T-helper 17 cell (primary cell): Measurements from ENCODE around the gene FOXM1. TPM values are rescaled to one million over a fixed set of nuclear protein-coding genes. Genes with fewer than 3 reads are reported as not detected.
"Not testable (repeated sequence)": the region's sequence is repeated elsewhere in the genome, so short reads cannot be mapped to it uniquely, and the experiment has no call there.

Experiments
- ATAC-seq: fragments of 150-1000 bp; cut with Tn5 transposase; 2 replicates; pipeline ENCODE4 v1.10.0; 2021; ENCODE audit warnings: mild to moderate bottlenecking, moderate library complexity
- DNase-seq, 3 donors: peaks; one replicate each; pipeline versions ENCODE4 v3.0.0 to v3.0.0-alpha.2; 2020 to 2021
- H3K9me3 ChIP-seq: one replicate; pipeline ENCODE4 v1.7.0; 2013; ENCODE audit warnings: low read length, mild to moderate bottlenecking; ENCODE audit not compliant: control insufficient read depth, poor library complexity, severe bottlenecking
- H3K27ac Mint-ChIP-seq: one replicate; pipeline ENCODE4 v1.8.0; 2022; ENCODE audit warnings: mild to moderate bottlenecking, moderate library complexity, mixed read lengths
- H3K27me3 Mint-ChIP-seq: one replicate; pipeline ENCODE4 v1.8.0; 2022; ENCODE audit warnings: mixed read lengths
- H3K36me3 Mint-ChIP-seq: one replicate; pipeline ENCODE4 v1.8.0; 2022; ENCODE audit warnings: low read depth, mixed read lengths
- H3K4me1 Mint-ChIP-seq: one replicate; pipeline ENCODE4 v1.8.0; 2022; ENCODE audit warnings: mild to moderate bottlenecking, mixed read lengths
- H3K4me3 Mint-ChIP-seq: one replicate; pipeline ENCODE4 v1.8.0; 2022; ENCODE audit warnings: mild to moderate bottlenecking, moderate library complexity, mixed read lengths
- total RNA-seq, 4 donors: library from RNA in 2 of 4; stranded (reverse) in 2 of 4; gene quantifications; one replicate each; pipeline ENCODE4 v1.2.3 and lab custom pipeline; 2022 to 2026

Gene FOXM1
- total RNA-seq, 2 donors from 2014 or later: 1.0 to 1.6 TPM

DNA sequence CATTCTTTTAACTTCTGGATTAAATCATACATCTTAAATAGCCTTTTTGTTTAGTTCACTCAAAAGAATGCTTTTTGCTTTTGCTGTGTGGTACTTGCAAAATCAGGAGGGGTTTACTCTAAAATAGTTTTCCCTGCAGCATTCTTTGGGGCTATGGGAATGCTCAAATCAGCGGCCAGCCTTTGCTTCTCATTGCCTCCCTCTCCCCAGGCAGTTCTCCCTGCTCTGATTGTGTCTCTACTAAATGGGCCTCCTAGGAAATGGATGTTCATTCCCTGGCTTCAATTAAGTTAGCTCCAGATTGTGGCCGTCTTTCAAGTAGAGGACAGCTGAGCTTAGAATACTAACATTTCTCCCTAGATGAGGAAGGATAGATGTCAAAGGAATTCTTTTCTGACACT, 18.1 kb upstream of the FOXM1 start:
- DNase-seq (no peak), ATAC-seq (no peak)
- Mint-ChIP-seq H3K27ac (no peak overlapping the region), H3K4me1 (peaks cover 13% of the 10 kb centered on the region), H3K27me3 (no peaks in the 10 kb centered on the region), H3K36me3 (peaks cover 3% of the 10 kb centered on the region), H3K4me3 (no peak overlapping the region)
- no peaks in the 10 kb centered on the region for H3K9me3 ChIP-seq

DNA sequence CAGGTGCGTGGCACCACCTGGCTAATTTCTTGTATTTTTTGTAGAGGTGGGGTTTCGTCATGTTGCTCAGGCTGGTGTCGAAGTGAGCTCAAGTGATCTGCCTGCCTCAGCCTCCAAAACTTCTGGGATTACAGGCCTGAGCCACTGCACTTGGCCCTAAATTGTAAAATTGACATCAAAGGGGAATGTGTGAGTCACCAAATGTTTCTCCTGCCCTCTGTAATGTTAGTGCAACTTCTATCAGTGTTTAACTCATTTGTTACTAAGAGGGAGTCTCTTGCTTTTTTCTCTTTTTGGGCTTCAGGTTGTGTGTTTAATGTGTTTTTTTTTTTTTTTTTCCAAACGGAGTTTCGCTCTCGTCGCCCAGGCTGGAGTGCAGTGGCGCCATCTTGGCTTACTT, 16.0 kb upstream of the FOXM1 start:
- no peak for ATAC-seq
- no peaks in the 10 kb centered on the region for H3K27me3 Mint-ChIP-seq
- DNase-seq: no peak
- peak overlapping the region; percentile 50 for H3K4me3 Mint-ChIP-seq
- peaks cover 20% of the 10 kb centered on the region for H3K4me1 Mint-ChIP-seq
- H3K36me3 Mint-ChIP-seq: peaks cover 3% of the 10 kb centered on the region
- no peaks in the 10 kb centered on the region for H3K9me3 ChIP-seq
- H3K27ac Mint-ChIP-seq: no peak overlapping the region

DNA sequence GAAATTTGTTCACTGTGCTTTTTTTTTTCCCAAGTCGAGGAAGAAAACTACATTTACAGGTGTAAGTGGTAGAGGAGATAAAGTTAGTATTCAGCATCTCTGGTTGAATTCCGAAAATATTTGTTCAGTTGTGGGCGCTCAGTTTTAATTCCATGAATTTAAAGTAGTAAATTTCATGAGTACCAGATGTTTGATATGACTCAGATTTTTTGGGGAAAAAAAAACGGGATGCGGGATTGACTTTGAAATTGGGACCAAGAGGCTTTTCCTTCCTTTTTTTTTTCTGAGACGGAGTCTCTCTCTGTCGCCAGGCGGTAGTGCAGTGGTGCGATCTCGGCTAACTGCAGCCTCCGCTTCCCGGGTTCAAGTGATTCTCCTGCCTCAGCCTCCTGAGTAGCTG, 15.3 kb upstream of the FOXM1 start:
- Mint-ChIP-seq H3K4me1 (peaks cover 20% of the 10 kb centered on the region), H3K27ac (no peak overlapping the region), H3K36me3 (peaks cover 3% of the 10 kb centered on the region), H3K4me3 (no peak overlapping the region), H3K27me3 (no peaks in the 10 kb centered on the region)
- ATAC-seq (no peak), DNase-seq (no peak)
- H3K9me3 ChIP-seq: no peaks in the 10 kb centered on the region

DNA sequence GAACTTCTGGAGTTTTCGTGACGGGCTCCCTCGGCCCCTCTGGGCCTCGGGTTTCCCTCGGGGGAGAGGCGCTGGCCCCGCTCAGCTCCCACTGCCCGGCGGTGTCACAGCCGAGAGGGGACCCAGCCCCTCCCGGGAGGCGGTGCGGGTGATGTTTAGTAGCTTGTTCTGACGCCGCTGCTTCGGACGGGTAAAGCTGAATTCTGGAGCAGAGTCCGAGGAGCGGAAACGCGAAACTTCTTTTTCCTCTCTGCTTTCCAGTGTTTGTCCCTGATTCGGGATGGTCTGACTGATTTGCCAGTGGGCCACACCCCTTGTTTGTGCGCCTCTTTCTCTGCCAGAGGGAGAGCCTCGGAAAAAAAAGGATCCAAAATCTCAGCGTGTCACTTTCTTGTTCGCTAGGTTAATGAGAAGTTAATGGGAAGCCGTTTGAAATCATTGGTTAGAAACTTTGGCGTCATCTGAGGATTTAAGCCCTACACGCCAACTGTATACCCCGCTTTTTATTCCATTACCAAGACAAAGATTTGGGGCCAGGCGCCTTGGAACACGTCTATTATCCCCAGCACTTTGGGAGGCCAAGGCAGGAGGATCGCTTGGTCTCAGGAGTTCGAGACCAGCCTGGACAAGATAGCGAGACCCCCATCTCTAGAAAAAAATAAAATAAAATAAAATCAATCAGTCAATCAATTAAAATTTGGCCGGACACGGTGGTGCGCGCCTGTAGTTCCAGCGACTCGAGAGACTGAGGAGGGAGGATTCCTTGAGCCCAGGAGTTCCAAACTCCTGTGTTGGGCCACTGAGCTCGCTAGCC, 14.5 kb upstream of the FOXM1 start:
- Mint-ChIP-seq H3K27me3 (no peaks in the 10 kb centered on the region), H3K27ac (peak overlapping the region; percentile 96), H3K4me3 (peak overlapping the region; percentile 99), H3K4me1 (peaks cover 20% of the 10 kb centered on the region), H3K36me3 (peaks cover 3% of the 10 kb centered on the region)
- DNase-seq: peak; percentile 20 to 33 (median 27)
- H3K9me3 ChIP-seq: no peaks in the 10 kb centered on the region
- peak; percentile 12 for ATAC-seq

DNA sequence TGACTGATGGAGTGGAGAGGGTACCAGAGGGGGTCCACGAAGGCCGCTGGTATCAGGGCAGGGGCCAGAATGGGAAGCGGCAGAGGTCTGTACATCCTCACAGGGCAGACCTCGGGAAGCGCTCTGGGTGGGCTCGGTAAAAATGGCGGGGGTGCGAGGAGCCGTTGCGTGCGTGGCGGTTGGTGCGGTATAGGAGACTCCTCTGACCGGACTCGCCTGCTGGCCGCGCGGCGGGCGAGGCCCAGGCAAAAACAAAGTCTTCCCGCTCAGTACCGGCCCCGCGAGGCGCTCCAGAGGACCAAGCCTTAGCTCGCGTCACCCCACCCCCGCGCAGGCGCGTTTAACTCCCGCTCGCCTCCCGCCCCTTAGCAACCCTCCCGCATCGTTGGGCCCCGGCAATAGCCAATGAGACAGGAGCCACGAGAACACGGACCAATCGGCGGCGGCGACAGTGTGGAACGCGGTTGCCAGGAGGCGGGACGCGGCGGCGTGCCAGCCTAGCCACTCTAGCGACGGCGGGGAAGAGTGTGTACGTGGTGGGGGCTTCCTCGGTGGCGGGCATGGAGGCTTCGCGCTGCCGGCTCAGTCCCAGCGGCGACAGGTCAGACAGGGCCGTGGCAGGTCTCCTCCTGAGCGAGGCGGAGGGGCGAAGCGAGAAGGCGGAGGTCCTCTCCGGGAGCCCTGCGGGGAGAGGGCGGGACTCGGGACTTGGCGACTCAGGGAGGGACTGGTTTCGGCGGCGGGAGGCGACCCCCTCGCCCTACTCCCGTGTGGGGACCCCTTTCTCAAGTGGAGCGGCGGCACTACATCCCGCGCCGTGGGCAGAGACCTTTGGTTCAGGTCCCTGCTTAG, 13.6 kb upstream of the FOXM1 start, which contains the start of gene TULP3:
Gene TULP3, plus strand, starts transcription at position 504 of the 852 bp plus-strand sequence. Its CDS starts 57 bp downstream, at position 561.
- no peaks in the 10 kb centered on the region for H3K27me3 Mint-ChIP-seq
- peak within 1 kb of the TSS; percentile 96 for H3K27ac Mint-ChIP-seq
- peak within 1 kb of the TSS; percentile 99 for H3K4me3 Mint-ChIP-seq
- H3K9me3 ChIP-seq: no peaks in the 10 kb centered on the region
- H3K36me3 Mint-ChIP-seq: peaks cover 3% of the 10 kb centered on the region
- ATAC-seq: peak; percentile 98
- peak; percentile 97 to 98 (median 98) for DNase-seq
- peaks cover 18% of the 10 kb centered on the region for H3K4me1 Mint-ChIP-seq

DNA sequence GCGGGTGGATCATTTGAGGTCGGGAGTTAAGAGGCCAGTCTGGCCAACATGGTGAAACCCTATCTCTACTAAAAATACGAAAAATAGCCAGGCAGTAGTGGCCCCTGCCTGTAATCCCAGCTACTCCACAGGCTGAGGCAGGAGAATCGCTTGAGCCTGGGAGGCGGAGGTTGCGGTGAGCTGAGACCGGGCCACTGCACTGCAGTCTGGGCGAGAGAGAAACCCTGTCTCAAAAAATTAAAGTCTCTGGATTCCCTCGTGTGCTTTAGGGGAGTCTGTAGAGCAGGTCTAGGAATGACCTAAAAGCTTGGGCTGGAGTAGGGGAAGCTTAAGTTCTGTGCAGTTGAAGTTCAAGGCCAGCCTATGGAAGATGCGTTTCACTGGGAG, 13.0 kb upstream of the FOXM1 start:
- Mint-ChIP-seq H3K36me3 (peaks cover 3% of the 10 kb centered on the region), H3K4me1 (peaks cover 18% of the 10 kb centered on the region), H3K27me3 (no peaks in the 10 kb centered on the region), H3K27ac (peak overlapping the region; percentile 96), H3K4me3 (peak overlapping the region; percentile 99)
- DNase-seq: no peak
- no peaks in the 10 kb centered on the region for H3K9me3 ChIP-seq
- ATAC-seq: no peak

DNA sequence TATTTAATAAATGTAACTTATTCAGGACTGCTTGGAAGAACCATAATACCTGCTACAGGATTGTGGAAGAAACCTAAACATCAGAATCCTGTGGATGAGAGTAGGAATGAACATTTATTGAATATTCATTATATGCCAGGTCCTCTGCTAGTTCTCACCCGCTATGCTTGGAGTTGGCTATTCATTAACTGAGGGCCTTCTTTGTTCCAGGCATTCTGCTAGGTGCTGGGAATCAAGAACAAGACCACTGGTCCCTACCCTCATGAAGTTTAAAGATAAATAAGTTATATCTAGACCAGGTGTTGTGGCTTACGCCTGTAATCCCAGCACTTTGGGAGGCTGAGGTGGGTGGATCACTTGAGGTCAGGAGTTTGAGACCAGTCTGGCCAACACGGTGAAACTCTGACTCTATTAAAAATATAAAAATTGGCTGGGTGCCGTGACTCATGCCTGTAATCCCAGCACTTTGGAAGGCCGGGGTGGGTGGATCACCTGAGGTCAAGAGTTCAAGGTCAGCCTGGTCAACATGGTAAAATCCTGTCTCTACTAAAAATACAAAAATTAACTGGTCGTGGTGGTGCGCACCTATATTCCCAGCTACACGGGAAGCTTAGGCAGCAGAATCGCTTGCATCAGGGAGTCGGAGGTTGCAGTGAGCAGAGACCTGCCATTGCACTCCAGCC, 9.9 kb upstream of the FOXM1 start:
- Mint-ChIP-seq H3K4me1 (peaks cover 23% of the 10 kb centered on the region), H3K36me3 (peaks cover 6% of the 10 kb centered on the region), H3K27me3 (no peaks in the 10 kb centered on the region), H3K27ac (no peak overlapping the region), H3K4me3 (no peak overlapping the region)
- H3K9me3 ChIP-seq: no peaks in the 10 kb centered on the region
- ATAC-seq (no peak), DNase-seq (no peak)

DNA sequence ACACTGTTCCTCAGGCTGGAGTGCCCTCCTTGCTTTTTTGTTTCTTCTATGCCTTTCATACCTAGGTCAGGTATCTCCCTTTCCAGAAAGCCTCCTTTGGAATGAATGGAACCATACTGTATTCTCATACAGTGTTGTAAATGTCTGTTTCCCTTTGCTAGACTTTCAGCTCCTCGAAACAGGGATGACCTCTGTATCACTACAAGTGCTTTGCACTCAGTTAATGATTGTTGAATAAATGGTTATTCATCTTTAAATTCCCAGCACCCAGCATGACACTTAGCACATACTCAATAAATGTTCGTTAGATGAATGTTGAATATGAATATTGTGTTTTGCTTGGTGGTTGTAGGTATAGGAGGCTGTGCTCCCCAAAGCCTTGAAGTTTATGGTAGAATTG, 7.8 kb upstream of the FOXM1 start:
- H3K9me3 ChIP-seq: no peaks in the 10 kb centered on the region
- Mint-ChIP-seq H3K27ac (peak overlapping the region; percentile 61), H3K36me3 (peaks cover 3% of the 10 kb centered on the region), H3K4me1 (peaks cover 20% of the 10 kb centered on the region), H3K27me3 (no peaks in the 10 kb centered on the region), H3K4me3 (no peak overlapping the region)
- ATAC-seq (no peak), DNase-seq (no peak)

DNA sequence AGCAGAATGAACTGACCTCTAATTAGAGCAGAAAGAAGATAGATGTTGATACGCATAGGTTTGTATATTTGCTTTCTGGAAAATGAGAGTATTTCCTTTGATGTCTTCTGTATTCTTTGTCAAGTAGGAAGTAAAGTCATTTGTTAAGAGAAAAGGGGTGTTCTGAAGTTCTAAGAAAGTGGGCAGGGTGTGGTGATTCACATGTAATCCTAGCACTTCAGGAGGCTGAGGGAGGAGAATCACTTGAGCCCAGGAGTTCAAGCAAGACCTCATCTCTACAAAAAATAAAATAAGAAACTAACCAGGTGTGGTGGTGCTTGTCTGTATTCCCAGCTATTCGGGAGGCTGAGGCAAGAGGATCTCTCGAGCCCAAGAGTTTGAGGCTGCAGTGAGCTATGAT, 2.9 kb upstream of the FOXM1 start:
- peak overlapping the region; percentile 99 for H3K27ac Mint-ChIP-seq
- DNase-seq (no peak), ATAC-seq (no peak)
- peaks cover 35% of the 10 kb centered on the region for H3K4me1 Mint-ChIP-seq
- no peaks in the 10 kb centered on the region for H3K27me3 Mint-ChIP-seq
- H3K36me3 Mint-ChIP-seq: peaks cover 11% of the 10 kb centered on the region
- H3K4me3 Mint-ChIP-seq: peak overlapping the region; percentile 96
- H3K9me3 ChIP-seq: no peaks in the 10 kb centered on the region

DNA sequence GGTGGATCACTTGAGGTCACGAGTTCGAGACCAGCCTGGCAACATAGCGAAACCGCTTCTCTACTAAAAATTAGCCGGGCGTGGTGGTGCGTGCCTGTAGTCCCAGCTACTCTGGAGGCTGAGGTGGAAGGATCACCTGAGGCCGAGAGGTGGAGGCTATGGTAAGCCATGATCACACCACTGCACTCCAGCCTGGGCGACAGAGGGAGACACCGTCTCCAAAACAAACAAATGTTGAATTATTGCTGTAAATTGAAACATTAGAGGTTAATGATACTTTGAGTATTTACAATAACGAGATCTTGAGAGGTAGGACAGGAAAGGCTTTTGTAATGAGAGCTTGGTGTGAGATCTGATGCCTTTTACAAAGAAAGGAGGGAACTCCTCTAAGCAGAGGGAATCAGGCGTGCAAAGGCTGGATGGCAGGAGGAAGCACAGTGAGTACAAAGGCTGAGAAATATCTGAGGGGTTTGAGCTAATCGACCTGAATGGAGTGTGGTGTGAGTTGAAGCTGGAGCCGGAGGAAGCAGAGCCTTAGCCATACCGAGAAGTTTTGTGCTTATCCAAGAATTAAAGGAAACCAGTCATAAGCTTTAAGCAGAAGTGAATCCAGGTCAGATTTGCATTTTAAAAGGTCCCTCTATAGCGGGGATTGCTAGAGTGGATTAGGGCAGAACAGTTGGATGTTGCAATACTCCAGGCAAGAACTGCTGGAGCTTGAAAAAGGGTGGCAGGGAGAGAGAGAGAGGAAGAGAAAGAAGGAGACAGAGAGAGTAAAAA, 1.2 kb upstream of the FOXM1 start:
- ATAC-seq: peak; percentile 32
- H3K4me3 Mint-ChIP-seq: peak overlapping the region; percentile 96
- H3K4me1 Mint-ChIP-seq: peaks cover 30% of the 10 kb centered on the region
- no peaks in the 10 kb centered on the region for H3K27me3 Mint-ChIP-seq
- no peak for DNase-seq
- H3K27ac Mint-ChIP-seq: peak overlapping the region; percentile 99
- no peaks in the 10 kb centered on the region for H3K9me3 ChIP-seq
- H3K36me3 Mint-ChIP-seq: peaks cover 8% of the 10 kb centered on the region

DNA sequence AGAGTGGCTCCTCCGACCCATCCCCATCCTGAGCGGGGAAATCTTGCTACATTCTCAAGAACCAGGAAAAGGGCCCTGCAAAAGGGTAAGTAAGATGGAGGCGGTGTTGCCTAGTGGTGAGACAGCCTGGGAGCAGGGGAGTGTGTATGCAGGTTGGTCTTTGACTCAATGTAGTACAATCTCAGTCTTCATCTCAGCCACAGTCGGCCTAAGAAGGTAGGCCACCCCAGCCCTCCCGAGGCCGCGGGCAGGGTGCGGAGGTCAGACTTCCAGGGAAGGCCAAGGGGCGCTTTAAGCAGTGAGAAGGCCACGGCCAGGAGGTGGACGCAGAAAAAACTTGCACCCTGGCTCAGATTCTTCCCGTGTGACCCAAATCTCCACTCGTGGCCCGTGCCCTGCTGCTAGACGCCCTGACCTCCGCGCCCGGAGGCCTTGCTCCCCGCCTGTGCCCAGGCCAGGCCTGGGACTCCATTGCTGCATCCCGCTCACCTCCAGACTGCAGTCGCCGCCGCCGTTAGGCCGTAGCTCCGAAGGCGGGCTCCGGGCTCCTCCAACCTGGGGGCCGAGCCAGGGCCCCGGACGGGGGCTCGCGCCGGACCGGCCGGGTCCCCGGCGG, 435 bp downstream of the FOXM1 start:
- Mint-ChIP-seq H3K36me3 (peaks cover 8% of the 10 kb centered on the region), H3K27ac (peak overlapping the region; percentile 99), H3K27me3 (no peaks in the 10 kb centered on the region), H3K4me3 (peak overlapping the region; percentile 88), H3K4me1 (peaks cover 28% of the 10 kb centered on the region)
- no peaks in the 10 kb centered on the region for H3K9me3 ChIP-seq
- DNase-seq (no peak), ATAC-seq (peak; percentile 54)

DNA sequence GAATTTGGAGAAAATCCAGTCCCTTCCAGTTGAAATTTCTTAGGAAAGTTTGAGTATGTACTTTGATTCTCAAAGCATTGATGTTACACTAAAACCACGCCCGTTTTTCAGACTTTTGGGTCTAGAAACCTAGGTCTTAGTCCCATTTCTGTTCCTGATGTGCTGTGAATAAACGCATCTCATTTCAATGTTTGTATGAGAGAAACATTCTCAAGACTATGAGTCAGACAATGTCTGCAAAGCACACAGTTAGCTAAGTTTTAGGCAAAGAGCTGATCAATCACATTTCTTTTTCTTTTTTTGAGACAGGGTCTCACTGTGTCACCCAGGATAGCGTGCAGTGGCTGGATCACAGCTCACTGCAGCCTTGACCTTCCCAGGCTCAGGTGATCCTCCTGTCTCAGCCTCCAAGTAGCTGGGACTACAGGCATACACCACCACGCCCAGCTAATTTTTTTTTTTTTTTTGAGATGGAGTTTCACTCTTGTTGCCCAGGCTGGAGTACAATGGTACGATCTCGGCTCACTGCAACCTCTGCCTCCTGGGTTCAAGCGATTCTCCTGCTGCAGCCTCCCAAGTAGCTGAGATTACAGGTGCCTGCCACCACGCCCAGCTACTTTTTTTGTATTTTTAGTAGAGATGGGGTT, 7.9 kb downstream of the FOXM1 start:
- H3K27ac Mint-ChIP-seq: peak overlapping the region; percentile 78
- not testable (repeated sequence) for H3K36me3 Mint-ChIP-seq, DNase-seq, ATAC-seq, H3K4me3 Mint-ChIP-seq, H3K27me3 Mint-ChIP-seq, H3K9me3 ChIP-seq, H3K4me1 Mint-ChIP-seq
